ENCODE results near the gene PARM1. TPM values are rescaled to one million over a fixed set of nuclear protein-coding genes. Genes with fewer than 3 reads are reported as not detected.

PARM1 gene
- total RNA-seq, 2 experiments from 2014 or later, result not detected

DNA sequence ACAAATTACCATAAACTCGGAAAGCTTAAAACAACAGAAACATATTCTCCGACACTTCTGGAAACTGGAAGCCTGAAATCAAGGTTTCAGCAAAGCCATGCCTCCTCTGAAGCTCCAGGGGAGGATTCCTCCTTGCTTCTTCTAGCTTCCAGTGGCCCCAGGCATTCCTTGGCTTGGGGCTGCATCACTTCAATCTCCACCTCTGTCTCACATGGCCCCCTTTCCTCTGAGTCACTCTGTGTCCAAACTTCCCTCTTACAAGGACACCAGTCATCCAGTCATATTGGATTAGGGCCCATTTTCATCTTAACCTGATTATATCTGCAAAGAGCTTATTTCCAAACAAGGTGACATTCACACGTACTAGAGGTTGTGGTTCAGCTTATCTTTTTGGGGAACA is 17.3 kb downstream of the PARM1 start:
- CTCF ChIA-PET, result no interaction called here
- Mint-ChIP-seq H3K4me3 (no peak overlapping the region), H3K27ac (no peak overlapping the region), H3K27me3 (no peaks in the 10 kb centered on the region), H3K4me1 (no peaks in the 10 kb centered on the region), H3K36me3 (ENCODE audit: low read depth) (no peaks in the 10 kb centered on the region), H3K9me3 (no peaks in the 10 kb centered on the region)
- DNase-seq, result no peak
- POLR2A ChIA-PET, result no interaction called here

- H3K36me3 Mint-ChIP-seq (ENCODE audit: low read depth), result no peaks in the 10 kb centered on the region
- no peak for DNase-seq
- no peaks in the 10 kb centered on the region for H3K4me1 Mint-ChIP-seq
- H3K4me3 Mint-ChIP-seq, result no peak overlapping the region
- H3K27ac Mint-ChIP-seq, result no peak overlapping the region
- ChIA-PET CTCF (no interaction called here), POLR2A (no interaction called here)
- H3K27me3 Mint-ChIP-seq, result no peaks in the 10 kb centered on the region
- no peaks in the 10 kb centered on the region for H3K9me3 Mint-ChIP-seq
These were observed 18.0 kb downstream of the PARM1 start for GRCh38 chr4:74950882-74951281.

DNA sequence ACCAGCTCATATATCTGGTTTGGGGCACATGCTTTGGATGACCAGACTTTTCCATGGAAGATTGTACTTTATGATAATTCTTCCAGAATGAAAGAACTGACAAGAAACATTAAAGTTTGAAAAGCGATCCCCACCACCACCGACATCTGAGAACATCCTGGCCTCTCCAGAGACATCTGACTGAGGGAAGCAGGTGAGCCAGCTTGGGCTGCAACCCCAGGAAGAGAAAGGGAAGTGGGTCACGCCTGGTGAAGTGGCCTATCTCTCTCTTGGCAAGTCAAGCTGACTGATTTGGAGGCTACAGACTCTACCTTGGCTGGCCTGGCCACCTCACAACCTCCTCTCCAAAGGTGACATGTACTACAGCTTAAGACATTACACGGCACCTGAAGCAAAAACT is 20.7 kb downstream of the PARM1 start:
- no peaks in the 10 kb centered on the region for H3K27me3 Mint-ChIP-seq
- H3K27ac Mint-ChIP-seq, result no peak overlapping the region
- no peak overlapping the region for H3K4me3 Mint-ChIP-seq
- ChIA-PET POLR2A (no interaction called here), CTCF (no interaction called here)
- no peaks in the 10 kb centered on the region for H3K36me3 Mint-ChIP-seq (ENCODE audit: low read depth)
- no peak for DNase-seq
- no peaks in the 10 kb centered on the region for H3K9me3 Mint-ChIP-seq
- H3K4me1 Mint-ChIP-seq, result no peaks in the 10 kb centered on the region

GRCh38 chr4:74958881-74959280 is 26.0 kb downstream of the PARM1 start:
- CTCF ChIA-PET, result no interaction called here
- no peaks in the 10 kb centered on the region for H3K4me1 Mint-ChIP-seq
- H3K4me3 Mint-ChIP-seq, result no peak overlapping the region
- no peak for DNase-seq
- no peaks in the 10 kb centered on the region for H3K27me3 Mint-ChIP-seq
- no peaks in the 10 kb centered on the region for H3K36me3 Mint-ChIP-seq (ENCODE audit: low read depth)
- POLR2A ChIA-PET, result no interaction called here
- H3K27ac Mint-ChIP-seq, result no peak overlapping the region
- H3K9me3 Mint-ChIP-seq, result no peaks in the 10 kb centered on the region

DNA sequence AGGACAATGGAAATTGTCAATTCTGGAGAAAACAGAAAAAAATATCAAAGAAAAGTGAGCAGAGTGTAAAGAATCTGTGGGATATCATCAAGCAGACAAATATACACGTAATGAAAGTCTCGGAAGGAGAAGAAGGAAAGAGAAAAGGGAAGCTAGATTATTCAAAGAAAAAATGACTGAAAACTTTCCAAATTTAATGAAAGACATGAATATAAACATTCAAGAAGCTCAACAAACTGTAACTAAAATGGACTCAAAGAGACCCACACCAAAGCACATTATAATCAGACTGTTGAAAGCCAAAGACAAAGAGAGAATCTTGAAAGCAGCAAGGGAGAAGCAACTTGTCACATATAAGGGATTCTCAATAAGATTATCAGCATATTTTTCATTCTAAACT is 28.3 kb downstream of the PARM1 start:
- H3K9me3 Mint-ChIP-seq, result no peaks in the 10 kb centered on the region
- H3K27ac Mint-ChIP-seq, result no peak overlapping the region
- POLR2A ChIA-PET, result no interaction called here
- no peak for DNase-seq
- CTCF ChIA-PET, result no interaction called here
- H3K36me3 Mint-ChIP-seq (ENCODE audit: low read depth), result no peaks in the 10 kb centered on the region
- H3K4me1 Mint-ChIP-seq, result no peaks in the 10 kb centered on the region
- no peaks in the 10 kb centered on the region for H3K27me3 Mint-ChIP-seq
- no peak overlapping the region for H3K4me3 Mint-ChIP-seq

DNA sequence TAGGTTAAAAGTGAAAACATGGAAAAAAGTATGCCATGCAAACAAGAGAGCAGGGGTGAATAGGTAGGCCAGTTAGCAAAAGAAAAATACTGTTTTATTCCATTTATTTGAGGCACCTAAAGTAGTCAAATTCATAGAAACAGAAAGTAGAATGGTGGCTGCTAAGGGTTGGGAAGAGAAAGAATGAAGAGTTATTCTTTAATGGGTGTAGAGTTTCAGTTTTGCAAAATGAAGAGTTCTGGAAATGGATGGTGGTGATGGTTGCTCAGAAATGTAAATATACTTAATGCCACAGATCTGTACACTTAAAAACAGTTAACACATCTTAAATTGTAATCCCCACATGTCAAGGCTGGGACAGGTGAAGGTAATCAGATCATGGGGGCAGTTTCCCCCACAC is 29.7 kb downstream of the PARM1 start:
- Mint-ChIP-seq H3K27ac (no peak overlapping the region), H3K4me1 (no peaks in the 10 kb centered on the region), H3K36me3 (ENCODE audit: low read depth) (no peaks in the 10 kb centered on the region), H3K27me3 (no peaks in the 10 kb centered on the region), H3K4me3 (no peak overlapping the region), H3K9me3 (no peaks in the 10 kb centered on the region)
- CTCF ChIA-PET, result no interaction called here
- DNase-seq, result no peak
- POLR2A ChIA-PET, result no interaction called here

- Mint-ChIP-seq H3K27ac (no peak overlapping the region), H3K4me3 (no peak overlapping the region), H3K4me1 (no peaks in the 10 kb centered on the region), H3K9me3 (no peaks in the 10 kb centered on the region), H3K27me3 (no peaks in the 10 kb centered on the region), H3K36me3 (ENCODE audit: low read depth) (no peaks in the 10 kb centered on the region)
- DNase-seq, result no peak
- ChIA-PET CTCF (no interaction called here), POLR2A (no interaction called here)
These were observed 31.4 kb downstream of the PARM1 start for GRCh38 chr4:74964311-74964710.

- ChIA-PET POLR2A (no interaction called here), CTCF (no interaction called here)
- H3K4me1 Mint-ChIP-seq, result no peaks in the 10 kb centered on the region
- no peak overlapping the region for H3K4me3 Mint-ChIP-seq
- no peak overlapping the region for H3K27ac Mint-ChIP-seq
- no peaks in the 10 kb centered on the region for H3K9me3 Mint-ChIP-seq
- no peaks in the 10 kb centered on the region for H3K36me3 Mint-ChIP-seq (ENCODE audit: low read depth)
- no peak for DNase-seq
- H3K27me3 Mint-ChIP-seq, result no peaks in the 10 kb centered on the region
These were observed 34.4 kb downstream of the PARM1 start for GRCh38 chr4:74967324-74967723.

- DNase-seq, result no peak
- ChIA-PET POLR2A (no interaction called here), CTCF (interaction anchor here (0.7 kb wide), 1 partner anchor 13 kb away, joined by 3 read pairs; no protein-coding TSS in a partner anchor)
- Mint-ChIP-seq H3K4me1 (no peaks in the 10 kb centered on the region), H3K36me3 (ENCODE audit: low read depth) (no peaks in the 10 kb centered on the region), H3K27me3 (no peaks in the 10 kb centered on the region), H3K27ac (no peak overlapping the region), H3K4me3 (no peak overlapping the region), H3K9me3 (no peaks in the 10 kb centered on the region)
These were observed 35.7 kb downstream of the PARM1 start for GRCh38 chr4:74968456-74969164.

GRCh38 chr4:74969507-74970474 is 36.9 kb downstream of the PARM1 start:
- H3K4me1 Mint-ChIP-seq, result no peaks in the 10 kb centered on the region
- DNase-seq, result no peak
- POLR2A ChIA-PET, result no interaction called here
- H3K27ac Mint-ChIP-seq, result no peak overlapping the region
- H3K27me3 Mint-ChIP-seq, result no peaks in the 10 kb centered on the region
- CTCF ChIA-PET, result interaction anchor here (0.7 kb wide), 1 partner anchor 12 kb away, joined by 3 read pairs; no protein-coding TSS in a partner anchor
- no peak overlapping the region for H3K4me3 Mint-ChIP-seq
- H3K36me3 Mint-ChIP-seq (ENCODE audit: low read depth), result no peaks in the 10 kb centered on the region
- H3K9me3 Mint-ChIP-seq, result no peaks in the 10 kb centered on the region

DNA sequence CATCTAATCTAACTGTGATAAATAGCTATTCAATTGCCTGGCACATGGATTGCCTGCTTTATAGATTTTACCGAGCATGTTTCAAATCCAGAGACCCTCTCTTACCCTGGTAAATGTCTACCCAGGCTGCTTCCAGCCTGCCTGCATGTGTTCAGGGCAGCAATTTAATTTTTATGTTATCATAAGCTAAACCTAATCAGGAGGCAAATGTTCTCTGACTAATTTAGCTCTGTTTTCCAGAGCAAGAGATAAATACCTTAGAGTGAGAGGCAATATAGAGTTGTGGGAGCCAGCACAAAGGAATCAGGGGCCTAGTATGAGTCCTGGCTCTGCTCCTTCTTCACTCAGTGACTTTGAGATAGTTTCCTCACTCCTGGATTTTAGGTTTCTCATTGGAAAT is 37.7 kb downstream of the PARM1 start:
- POLR2A ChIA-PET, result no interaction called here

GRCh38 chr4:74971862-74972261 is 38.9 kb downstream of the PARM1 start:
- H3K27me3 Mint-ChIP-seq, result no peaks in the 10 kb centered on the region
- no peaks in the 10 kb centered on the region for H3K36me3 Mint-ChIP-seq (ENCODE audit: low read depth)
- ChIA-PET POLR2A (no interaction called here), CTCF (no interaction called here)
- no peak overlapping the region for H3K4me3 Mint-ChIP-seq
- H3K4me1 Mint-ChIP-seq, result no peaks in the 10 kb centered on the region
- no peaks in the 10 kb centered on the region for H3K9me3 Mint-ChIP-seq
- DNase-seq, result no peak
- H3K27ac Mint-ChIP-seq, result no peak overlapping the region

More for the DNA sequence above, 37.7 kb downstream of the PARM1 start:
- Mint-ChIP-seq H3K27ac (no peak overlapping the region), H3K4me1 (no peaks in the 10 kb centered on the region), H3K4me3 (no peak overlapping the region), H3K36me3 (ENCODE audit: low read depth) (no peaks in the 10 kb centered on the region), H3K27me3 (no peaks in the 10 kb centered on the region), H3K9me3 (no peaks in the 10 kb centered on the region)
- no peak for DNase-seq
- CTCF ChIA-PET, result no interaction called here

GRCh38 chr4:74975082-74975481 is 42.2 kb downstream of the PARM1 start:
- no peaks in the 10 kb centered on the region for H3K27me3 Mint-ChIP-seq
- H3K27ac Mint-ChIP-seq, result no peak overlapping the region
- no peaks in the 10 kb centered on the region for H3K36me3 Mint-ChIP-seq (ENCODE audit: low read depth)
- H3K4me3 Mint-ChIP-seq, result no peak overlapping the region
- H3K4me1 Mint-ChIP-seq, result no peaks in the 10 kb centered on the region
- peaks cover 3% of the 10 kb centered on the region for H3K9me3 Mint-ChIP-seq
- no peak for DNase-seq
- ChIA-PET POLR2A (no interaction called here), CTCF (interaction anchor here (0.6 kb wide), 1 partner anchor 73 kb away, joined by 3 read pairs; no protein-coding TSS in a partner anchor)
